ENCODE results near the gene POLR1A. TPM values are rescaled to one million over a fixed set of nuclear protein-coding genes. Genes with fewer than 3 reads are reported as not detected.

POLR1A gene
- total and polyA plus RNA-seq, 12 donors: 3.9 to 25.8 (median 20.8) TPM

DNA sequence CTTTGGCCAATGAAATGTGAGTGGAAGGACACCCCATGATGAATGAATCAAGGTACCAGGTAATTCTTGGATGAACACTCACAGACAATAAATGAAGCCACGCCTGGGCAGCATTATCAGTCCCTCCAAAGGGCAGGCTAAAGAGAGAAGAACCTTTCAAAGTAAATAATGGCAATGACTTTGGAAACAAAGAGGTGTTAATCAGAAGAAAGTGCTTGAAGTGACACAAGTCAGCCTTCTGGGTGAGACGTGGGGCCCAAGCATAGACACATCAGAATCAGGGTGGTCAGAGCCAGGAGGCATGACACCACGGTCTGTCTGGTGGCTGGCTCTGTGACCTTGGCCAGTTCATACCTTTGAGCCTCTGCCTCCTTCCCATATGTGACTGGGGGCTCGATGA is 103.3 kb downstream of the POLR1A start:
- Histone ChIP-seq H3K9me3 (peaks cover 0 to 41% (median 14%) of the 10 kb centered on the region in 11 donors), H3K27ac (no peak overlapping the region), H3K36me3 (no peaks in the 10 kb centered on the region), H3K27me3 (peaks cover 0 to 3% (median 0%) of the 10 kb centered on the region in 7 donors), H3K4me3 (no peak overlapping the region), H3K4me1 (peaks cover 18 to 43% (median 36%) of the 10 kb centered on the region in 9 donors)
- 86 to 92% methylated on average over 4 of the region's 4 CpGs for WGBS, 2 donors
- no peak for TF ChIP-seq CTCF (IDR thresholded peaks at IDR 0.05)
- intact Hi-C loops (cut with DNase I): no loop called here
- ATAC-seq: no peak
- no peak for DNase-seq

- H3K27ac ChIP-seq: peak overlapping the region in 1 of 10 donors; percentile 78
- peaks cover 0 to 31% (median 11%) of the 10 kb centered on the region in 11 donors for H3K9me3 ChIP-seq
- H3K4me3 ChIP-seq: no peak overlapping the region
- H3K27me3 ChIP-seq: peaks cover 0 to 3% (median 0%) of the 10 kb centered on the region in 7 donors
- H3K4me1 ChIP-seq: peaks cover 21 to 53% (median 47%) of the 10 kb centered on the region in 9 donors
- 100% methylated on average over 1 of the region's 1 CpG for WGBS, 2 donors
- DNase-seq (no peak), ATAC-seq (no peak)
- TF ChIP-seq CTCF (IDR thresholded peaks at IDR 0.05): no peak
- intact Hi-C loops (cut with DNase I): no loop called here
- H3K36me3 ChIP-seq: no peaks in the 10 kb centered on the region
Measured at GRCh38 chr2:86001326-86001725, 104.4 kb downstream of the POLR1A start.

DNA sequence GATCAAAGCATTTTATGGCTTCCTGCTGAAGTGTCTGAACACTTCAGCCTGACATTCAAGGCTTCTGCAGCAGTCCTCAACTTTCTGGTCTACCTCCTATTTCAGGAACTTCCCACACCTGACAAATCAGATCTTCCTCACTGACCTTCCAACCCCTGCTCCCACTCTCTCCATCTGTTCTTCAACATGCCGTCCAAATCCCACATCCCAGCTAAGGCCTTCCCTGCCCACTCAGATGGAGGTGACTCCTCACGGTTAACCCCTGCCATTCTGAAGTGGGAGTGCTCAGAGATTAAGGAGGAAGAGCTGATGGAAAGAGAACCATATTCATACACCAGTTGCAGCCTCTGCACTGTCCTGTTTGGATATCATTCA is 104.8 kb downstream of the POLR1A start:
- H3K27ac ChIP-seq: peak overlapping the region in 3 of 10 donors; percentile 15 to 88 (median 78)
- H3K36me3 ChIP-seq: no peaks in the 10 kb centered on the region
- no peak for DNase-seq
- WGBS, 2 donors: 78 to 81% methylated on average over 2 of the region's 2 CpGs
- H3K4me3 ChIP-seq: no peak overlapping the region
- intact Hi-C loops (cut with DNase I): no loop called here
- peaks cover 0 to 3% (median 0%) of the 10 kb centered on the region in 7 donors for H3K27me3 ChIP-seq
- peaks cover 0 to 27% (median 7%) of the 10 kb centered on the region in 11 donors for H3K9me3 ChIP-seq
- TF ChIP-seq CTCF (IDR thresholded peaks at IDR 0.05): no peak
- ATAC-seq: no peak
- peaks cover 21 to 57% (median 51%) of the 10 kb centered on the region in 9 donors for H3K4me1 ChIP-seq

DNA sequence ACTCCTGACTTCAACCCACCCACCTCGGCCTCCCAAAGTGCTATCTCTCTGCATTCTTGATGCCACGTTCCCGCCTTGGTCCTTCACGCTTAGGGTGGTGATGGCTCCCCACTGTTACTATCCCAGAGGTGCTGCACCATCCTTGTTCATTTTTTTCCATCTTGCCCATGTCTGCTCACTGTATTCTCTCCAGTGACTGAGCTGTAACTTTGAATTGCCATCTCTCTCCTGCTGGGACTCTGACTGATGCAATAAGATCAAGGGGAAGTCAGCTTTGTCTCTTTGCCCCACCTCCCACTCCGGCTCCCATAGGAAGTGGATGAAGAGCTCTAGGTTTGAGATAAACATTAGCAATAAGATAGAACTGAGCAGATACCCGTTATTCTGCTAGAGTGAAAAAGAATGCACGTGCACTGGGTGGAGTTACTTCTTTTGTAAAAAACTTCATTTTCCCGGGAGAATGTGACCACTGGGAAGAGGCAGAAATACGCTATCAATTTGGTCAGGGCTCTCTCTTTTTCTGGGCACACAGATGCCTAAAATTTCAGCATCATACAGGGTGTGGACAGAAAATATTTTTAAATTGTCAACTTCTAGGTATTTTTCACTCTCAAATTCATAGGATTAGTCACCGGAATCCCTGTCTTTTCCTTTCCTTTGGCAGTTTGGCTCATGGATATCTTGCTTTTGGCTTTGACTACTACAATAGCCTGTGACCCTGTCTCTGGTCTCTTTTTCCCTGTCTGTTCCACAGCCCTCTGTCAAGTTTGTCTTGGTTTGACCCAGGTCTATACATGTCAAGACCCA is 105.4 kb downstream of the POLR1A start:
- peak overlapping the region in 8 of 10 donors; percentile 50 to 88 (median 72) for H3K27ac ChIP-seq
- intact Hi-C loops (cut with DNase I): no loop called here
- peaks cover 21 to 63% (median 52%) of the 10 kb centered on the region in 9 donors for H3K4me1 ChIP-seq
- H3K9me3 ChIP-seq: peaks cover 0 to 21% (median 3%) of the 10 kb centered on the region in 11 donors
- no peak overlapping the region for H3K4me3 ChIP-seq
- peaks cover 0 to 3% (median 0%) of the 10 kb centered on the region in 7 donors for H3K27me3 ChIP-seq
- ATAC-seq (no peak), DNase-seq (no peak)
- H3K36me3 ChIP-seq: no peaks in the 10 kb centered on the region
- no peak for TF ChIP-seq CTCF (IDR thresholded peaks at IDR 0.05)
- 78 to 81% methylated on average over 10 of the region's 10 CpGs for WGBS, 2 donors
